ENCODE results near the gene RAMP2. TPM values are rescaled to one million over a fixed set of nuclear protein-coding genes. Genes with fewer than 3 reads are reported as not detected.

Gene RAMP2
- total and polyA plus RNA-seq, 7 donors = 9.2 to 39.8 (median 21.4) TPM

DNA sequence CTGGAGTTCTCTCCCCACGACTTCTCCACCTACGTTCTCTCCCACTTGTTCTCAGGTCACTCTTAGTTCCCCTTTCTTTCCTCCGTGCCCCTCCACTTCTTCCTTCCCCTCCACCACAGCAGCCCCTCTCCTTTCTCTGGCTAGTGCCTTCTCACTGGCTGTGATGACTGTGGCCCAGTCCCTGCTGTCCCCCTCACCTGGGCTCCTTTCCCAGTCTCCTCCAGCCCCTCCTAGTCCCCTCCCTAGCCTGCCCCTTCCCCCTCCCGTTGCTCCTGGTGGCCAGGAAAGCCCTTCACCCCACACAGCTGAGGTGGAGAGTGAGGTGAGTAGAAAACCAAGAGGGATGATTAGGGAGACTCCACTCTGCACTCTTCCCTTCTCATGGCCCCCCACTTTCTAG lies 34.0 kb downstream of the RAMP2 start:
- Histone ChIP-seq H3K27me3 (ENCODE audit: insufficient read depth in 3 of 3, low read length in 2 of 3) (peaks cover 0 to 3% (median 0%) of the 10 kb centered on the region in 3 donors), H3K9me3 (no peaks in the 10 kb centered on the region), H3K4me3 (no peak overlapping the region), H3K27ac (no peak overlapping the region), H3K4me1 (peaks cover 11% of the 10 kb centered on the region), H3K36me3 (ENCODE audit: insufficient read depth in 1 of 2, low read depth in 1 of 2) (peaks cover 0 to 23% of the 10 kb centered on the region in 2 donors)
- ATAC-seq (no peak), DNase-seq (no peak)
- intact Hi-C loops (cut with DNase I) = no loop called here
- 66 to 73% (median 67%) methylated on average over 4 of the region's 4 CpGs for whole genome bisulfite sequencing, 3 donors
- TF ChIP-seq, protein P1, sequence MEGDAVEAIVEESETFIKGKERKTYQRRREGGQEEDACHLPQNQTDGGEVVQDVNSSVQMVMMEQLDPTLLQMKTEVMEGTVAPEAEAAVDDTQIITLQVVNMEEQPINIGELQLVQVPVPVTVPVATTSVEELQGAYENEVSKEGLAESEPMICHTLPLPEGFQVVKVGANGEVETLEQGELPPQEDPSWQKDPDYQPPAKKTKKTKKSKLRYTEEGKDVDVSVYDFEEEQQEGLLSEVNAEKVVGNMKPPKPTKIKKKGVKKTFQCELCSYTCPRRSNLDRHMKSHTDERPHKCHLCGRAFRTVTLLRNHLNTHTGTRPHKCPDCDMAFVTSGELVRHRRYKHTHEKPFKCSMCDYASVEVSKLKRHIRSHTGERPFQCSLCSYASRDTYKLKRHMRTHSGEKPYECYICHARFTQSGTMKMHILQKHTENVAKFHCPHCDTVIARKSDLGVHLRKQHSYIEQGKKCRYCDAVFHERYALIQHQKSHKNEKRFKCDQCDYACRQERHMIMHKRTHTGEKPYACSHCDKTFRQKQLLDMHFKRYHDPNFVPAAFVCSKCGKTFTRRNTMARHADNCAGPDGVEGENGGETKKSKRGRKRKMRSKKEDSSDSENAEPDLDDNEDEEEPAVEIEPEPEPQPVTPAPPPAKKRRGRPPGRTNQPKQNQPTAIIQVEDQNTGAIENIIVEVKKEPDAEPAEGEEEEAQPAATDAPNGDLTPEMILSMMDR (IDR thresholded peaks at IDR 0.05) = no peak

GRCh38 chr17:42795465-42795864 lies 34.4 kb downstream of the RAMP2 start:
- intact Hi-C loops (cut with DNase I) = no loop called here
- no peak overlapping the region for H3K27ac ChIP-seq
- TF ChIP-seq, protein P1 (IDR thresholded peaks at IDR 0.05) = no peak

DNA sequence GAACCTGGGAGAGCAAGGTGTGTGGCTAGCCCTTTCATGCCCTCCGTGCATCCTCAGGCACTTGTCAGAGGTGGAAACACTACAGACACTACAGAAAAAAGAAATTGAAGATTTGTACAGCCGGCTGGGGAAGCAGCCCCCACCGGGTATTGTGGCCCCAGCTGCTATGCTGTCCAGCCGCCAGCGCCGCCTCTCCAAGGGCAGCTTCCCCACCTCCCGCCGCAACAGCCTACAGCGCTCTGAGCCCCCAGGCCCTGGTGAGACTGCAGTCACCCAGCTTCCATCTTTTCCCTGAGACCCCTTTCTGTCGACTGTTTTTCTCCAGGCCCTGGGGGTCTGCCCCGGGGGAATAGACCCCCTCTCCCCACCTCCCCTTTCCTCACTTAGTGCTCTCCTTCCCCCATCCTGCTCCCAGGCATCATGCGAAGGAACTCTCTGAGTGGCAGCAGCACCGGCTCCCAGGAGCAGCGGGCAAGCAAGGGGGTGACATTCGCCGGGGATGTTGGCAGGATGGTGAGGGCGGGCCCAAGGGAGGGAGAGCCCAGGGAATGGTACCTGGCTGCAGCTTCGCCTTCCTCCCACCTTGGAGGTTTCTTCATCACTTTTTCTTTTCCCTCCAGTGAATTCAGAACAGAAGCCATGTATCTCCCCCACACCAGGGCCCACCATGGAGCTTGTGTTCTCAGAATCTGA lies 35.2 kb downstream of the RAMP2 start:
- TF ChIP-seq, protein P1 (IDR thresholded peaks at IDR 0.05) = no peak
- 86 to 93% (median 88%) methylated on average over 16 to 18 of the region's 18 CpGs for WGBS, 3 donors
- DNase-seq = no peak
- Histone ChIP-seq H3K9me3 (no peaks in the 10 kb centered on the region), H3K27ac (no peak overlapping the region), H3K27me3 (ENCODE audit: insufficient read depth in 3 of 3, low read length in 2 of 3) (no peaks in the 10 kb centered on the region), H3K36me3 (ENCODE audit: insufficient read depth in 1 of 2, low read depth in 1 of 2) (peaks cover 0 to 23% of the 10 kb centered on the region in 2 donors), H3K4me3 (no peak overlapping the region), H3K4me1 (peaks cover 11% of the 10 kb centered on the region)
- intact Hi-C loops (cut with DNase I) = no loop called here
- no peak for ATAC-seq

More at GRCh38 chr17:42795465-42795864, 34.4 kb downstream of the RAMP2 start:
- DNase-seq = no peak
- WGBS, 3 donors = 79 to 85% (median 84%) methylated on average over 9 to 10 of the region's 10 CpGs
- H3K27me3 ChIP-seq (ENCODE audit: insufficient read depth in 3 of 3, low read length in 2 of 3) = no peaks in the 10 kb centered on the region
- H3K36me3 ChIP-seq (ENCODE audit: insufficient read depth in 1 of 2, low read depth in 1 of 2) = peaks cover 0 to 23% of the 10 kb centered on the region in 2 donors
- H3K9me3 ChIP-seq = no peaks in the 10 kb centered on the region
- H3K4me1 ChIP-seq = peaks cover 11% of the 10 kb centered on the region
- H3K4me3 ChIP-seq = no peak overlapping the region
- no peak for ATAC-seq

DNA sequence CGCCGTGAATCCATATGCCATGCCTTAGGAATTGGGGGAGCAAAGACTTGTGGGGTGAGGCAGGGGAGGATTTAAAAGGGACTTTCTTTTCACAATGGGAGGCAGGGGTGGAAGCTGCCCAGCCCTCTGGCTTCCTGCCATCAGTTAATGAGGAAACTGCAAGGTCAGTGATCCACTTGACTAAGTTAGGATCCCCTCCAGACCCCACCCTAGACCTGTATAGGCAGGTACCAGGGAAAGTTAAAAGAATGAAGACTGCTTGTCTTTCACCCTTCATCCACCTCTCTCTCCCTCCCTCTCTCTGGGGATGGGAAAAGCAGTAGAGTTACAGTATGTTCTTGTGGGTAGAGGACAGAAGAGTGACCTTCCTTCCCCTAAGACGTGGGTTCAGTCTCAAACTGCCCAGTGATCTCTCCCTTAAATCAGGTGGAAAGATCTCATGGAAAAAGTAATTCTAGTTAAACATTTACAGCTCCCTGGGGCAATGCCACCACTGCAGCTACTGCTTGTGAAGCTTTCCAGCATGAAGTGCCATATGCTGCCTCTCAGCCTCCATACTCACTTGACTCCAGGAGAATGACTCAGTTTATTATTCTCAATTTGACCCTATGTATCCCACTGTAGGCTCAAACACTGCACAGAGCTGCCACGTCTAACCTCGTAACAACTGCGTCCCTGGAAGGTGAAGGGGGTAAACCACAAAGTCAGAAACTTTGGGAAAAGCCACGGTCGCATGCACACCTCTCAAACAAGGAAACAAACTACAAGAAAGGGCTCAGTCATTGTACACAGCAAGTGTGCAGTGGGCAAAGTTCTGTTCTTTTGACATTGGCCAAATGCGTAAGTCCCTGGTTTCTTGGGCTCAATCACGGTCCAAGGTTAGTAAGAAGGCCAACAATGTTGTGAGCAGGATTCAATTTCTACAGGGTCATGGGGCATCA lies 36.3 kb downstream of the RAMP2 start:
- intact Hi-C loops (cut with DNase I) = no loop called here
- DNase-seq = no peak
- Histone ChIP-seq H3K27me3 (ENCODE audit: insufficient read depth in 3 of 3, low read length in 2 of 3) (no peaks in the 10 kb centered on the region), H3K9me3 (no peaks in the 10 kb centered on the region), H3K4me3 (peak overlapping the region; percentile 98), H3K36me3 (ENCODE audit: insufficient read depth in 1 of 2, low read depth in 1 of 2) (peaks cover 0 to 23% of the 10 kb centered on the region in 2 donors), H3K4me1 (peaks cover 11% of the 10 kb centered on the region), H3K27ac (no peak overlapping the region)
- TF ChIP-seq, protein P1 (IDR thresholded peaks at IDR 0.05) = no peak
- WGBS, 3 donors = 63 to 68% (median 67%) methylated on average over 10 of the region's 10 CpGs
- peak in 1 of 4 donors; percentile 2 for ATAC-seq

All from psoas muscle (tissue), 8 donors.